COLO668 (cell line): ENCODE data around the gene IL17C.
A peak's percentile ranks its signal among the peaks of the same experiment; 100 is the strongest.

ENCODE experiments used
- DNase-seq: peaks from one replicate; lab custom pipeline; 2025; ENCODE audit not compliant: unreplicated experiment; lab: John Stamatoyannopoulos, UW

IL17C gene

DNA sequence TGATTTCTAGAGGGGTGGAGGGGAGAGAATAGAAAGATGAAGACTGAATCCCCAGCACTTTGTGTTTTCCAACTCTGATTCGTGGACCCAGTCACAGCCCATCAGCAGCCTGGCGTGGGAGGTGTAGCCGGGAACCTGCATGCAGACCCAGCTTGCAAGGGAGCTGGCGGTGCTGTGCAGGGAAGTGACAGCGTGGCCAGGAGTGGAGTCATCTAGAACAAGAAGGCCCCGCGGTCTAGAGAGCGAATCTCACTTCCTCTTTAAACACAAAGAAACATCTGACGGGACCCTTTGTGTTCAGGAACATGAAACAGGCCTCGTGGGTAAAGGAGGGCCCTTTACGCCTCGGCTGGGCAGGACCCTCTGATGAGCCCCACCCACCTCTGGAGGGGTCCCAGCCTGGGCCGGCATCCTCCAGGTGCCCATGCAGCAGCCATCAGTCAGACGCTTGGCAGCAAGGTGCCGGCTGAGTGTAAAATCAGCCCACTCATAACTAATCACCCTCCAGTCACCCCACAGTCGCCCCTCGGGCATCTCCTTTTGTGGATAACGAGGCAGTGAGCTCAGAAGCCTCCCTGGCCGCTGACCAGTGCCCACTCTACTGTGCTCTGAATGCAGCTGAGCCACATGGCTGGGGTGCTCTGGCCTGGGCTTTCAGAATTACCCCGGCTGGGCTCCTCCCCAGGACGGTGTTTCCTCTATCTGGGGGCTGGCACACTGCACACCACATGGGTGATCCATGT is 43.5 kb downstream of the IL17C start:
- no peak for DNase-seq

DNA sequence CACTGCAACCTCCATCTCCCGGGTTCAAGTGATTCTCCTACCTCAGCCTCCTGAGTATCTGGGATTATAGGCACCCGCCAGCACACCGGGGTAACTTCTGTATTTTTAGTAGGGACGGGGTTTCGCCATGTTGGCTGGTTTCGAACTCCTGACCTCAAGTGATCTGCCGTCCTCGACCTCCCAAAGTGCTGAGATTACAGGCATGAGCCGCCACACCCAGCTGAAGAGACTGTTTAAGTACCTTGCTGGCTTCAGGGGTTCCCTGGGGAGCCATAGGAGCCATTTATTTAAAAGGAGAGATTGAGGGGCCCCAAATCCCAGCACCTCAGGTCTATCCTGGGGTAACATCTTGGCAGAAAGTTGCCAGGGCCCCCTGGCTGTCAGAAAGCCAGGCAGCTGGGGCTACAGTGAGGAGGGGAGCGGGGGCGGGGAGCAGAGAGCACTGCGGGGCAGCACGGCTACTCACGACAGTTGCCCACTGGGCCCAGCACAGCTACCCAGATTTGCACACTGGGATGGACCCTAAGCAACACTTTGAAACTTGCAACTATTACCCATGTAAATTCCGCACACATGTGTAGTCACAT is 46.3 kb downstream of the IL17C start:
- DNase-seq: no peak

DNA sequence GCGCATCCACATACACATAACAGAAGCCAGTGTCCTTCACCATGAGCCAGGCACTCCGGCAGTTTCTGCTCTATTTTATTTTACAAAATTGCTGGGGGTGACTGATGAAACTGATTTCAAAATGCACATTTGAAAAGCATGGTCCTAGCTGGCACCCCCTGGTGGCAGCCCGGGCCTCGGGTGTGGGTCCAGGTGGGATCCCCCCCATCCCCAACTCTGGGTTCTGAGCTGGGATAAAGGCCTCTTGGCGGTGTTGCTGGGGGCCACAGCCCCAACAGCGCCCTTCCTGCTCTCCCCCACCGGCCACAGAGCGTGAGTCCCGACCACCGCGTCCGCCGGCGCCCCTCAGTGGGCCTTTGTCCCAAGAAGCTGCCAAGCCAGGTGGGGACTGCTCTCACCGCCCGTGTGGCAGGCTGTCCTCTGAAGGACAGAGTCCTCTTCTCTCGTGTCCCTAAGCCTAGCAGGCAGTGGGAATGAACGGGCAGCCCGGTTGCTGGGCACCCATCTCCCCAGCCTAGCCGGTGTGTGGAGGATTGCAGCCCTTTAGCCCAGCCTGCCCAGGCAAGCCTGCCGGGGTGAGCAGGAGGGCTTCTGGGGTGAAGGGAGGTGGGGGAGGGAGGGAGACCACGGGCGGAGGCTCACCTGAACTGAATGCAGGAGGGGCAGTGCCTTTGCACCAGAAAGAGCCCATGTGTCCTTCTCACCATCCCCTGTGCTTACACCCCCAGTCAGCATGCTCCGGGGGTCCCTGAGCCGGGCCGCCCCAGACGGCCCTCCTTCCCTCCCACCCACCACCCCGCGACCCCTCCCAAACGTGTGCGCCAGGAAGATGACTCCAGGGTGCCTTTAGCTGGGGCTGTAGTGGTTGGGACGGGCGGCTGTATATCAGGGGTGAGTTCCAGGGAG is 47.0 kb downstream of the IL17C start:
- DNase-seq: peak; percentile 42

DNA sequence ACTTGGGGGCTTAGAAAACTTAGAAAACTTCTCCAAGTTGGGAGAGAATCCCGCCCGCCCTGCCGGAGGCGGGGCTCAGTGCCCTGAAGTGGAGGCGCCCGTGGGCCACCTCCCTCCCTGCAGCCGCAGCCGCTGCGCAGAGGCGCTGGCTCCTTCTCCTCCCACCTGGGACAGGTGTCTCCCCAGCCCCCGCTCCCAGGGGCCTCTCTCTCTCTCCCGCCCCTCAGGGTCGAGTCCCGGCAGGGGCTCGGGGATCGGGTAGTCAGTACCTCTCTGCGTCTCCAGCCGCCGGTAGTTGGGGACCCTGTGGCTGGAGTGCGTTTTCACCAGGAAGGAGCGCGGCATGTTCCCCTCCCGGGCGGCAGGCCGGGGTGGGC is 47.7 kb downstream of the IL17C start:
- peak; percentile 83 for DNase-seq

DNA sequence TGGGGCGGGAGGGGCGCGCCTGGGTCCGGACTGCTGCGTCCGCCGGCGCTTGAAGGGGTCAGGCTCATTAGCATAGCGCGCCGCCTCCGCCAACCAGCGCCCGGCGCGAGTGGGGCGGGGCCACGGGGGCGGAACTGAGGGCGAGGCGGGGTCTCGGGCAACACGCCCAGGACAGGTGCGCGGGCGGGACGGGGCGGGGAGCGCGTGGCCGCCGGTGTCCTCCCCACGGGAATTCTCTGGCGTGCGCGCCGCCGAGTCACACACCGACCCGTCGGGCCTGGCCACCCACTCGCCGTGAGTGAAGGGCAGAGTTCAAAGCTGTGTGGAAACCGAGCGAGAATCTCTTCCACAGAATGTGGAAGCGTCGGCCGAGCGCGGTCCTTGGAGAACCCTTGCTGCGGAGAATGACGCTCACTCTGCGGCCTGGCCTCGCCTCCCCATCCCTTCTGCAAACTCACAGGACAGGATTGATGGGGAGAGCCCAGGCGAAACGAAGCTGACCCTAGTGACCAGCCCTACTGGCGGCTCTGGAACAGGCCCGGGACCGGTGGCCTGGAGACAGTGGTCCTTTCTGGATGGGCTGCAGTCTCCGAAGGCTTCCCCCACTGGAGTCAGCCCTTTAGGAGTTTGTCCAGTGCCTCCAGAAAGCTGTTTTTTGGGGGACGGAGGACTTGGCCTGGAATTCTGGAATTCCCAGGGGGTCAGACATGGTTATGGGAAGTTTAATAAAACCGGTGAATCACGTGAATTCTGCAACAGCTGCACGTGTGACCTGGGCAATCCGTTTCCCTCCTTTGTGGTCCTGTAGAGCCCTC is 48.3 kb downstream of the IL17C start, which contains the start of gene SNAI3:
TSS of gene SNAI3 (minus strand) at position 69 of the 815 bp plus-strand sequence. CDS start 101 bp downstream, outside the sequence.
- peak; percentile 95 for DNase-seq

DNA sequence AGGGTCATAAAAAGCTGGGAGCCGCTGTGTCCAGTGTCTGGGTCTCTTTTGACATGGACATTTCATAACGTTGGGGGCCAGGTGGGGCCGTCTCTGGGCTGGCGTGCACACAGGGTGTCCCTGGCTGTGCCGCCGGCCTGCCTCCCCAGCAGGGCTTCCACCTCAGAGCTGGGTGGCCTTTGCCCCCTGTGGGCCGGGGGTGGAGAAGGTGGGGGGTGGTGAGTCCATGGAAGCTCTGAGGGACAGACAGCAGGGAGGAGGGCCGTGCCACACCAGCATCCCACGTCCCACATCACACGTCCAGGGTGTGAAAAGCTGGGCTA is 48.8 kb downstream of the IL17C start:
- DNase-seq: peak; percentile 38

DNA sequence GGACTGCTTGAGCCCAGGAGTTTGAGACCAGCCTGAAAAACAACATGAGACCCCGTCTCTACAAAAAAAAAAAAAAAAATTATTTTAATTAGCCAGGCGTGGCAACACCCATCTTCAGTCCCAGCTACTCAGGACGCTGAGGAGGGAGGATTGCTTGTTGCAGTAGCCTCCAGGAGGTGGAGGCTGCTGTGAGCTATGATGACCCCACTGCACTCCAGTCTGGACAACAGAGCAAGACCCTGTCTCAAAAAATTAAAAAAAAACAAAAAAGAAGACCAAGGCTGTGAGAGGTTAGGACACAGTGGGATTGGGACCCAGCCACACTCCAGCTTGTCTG is 49.3 kb downstream of the IL17C start:
- no peak for DNase-seq

DNA sequence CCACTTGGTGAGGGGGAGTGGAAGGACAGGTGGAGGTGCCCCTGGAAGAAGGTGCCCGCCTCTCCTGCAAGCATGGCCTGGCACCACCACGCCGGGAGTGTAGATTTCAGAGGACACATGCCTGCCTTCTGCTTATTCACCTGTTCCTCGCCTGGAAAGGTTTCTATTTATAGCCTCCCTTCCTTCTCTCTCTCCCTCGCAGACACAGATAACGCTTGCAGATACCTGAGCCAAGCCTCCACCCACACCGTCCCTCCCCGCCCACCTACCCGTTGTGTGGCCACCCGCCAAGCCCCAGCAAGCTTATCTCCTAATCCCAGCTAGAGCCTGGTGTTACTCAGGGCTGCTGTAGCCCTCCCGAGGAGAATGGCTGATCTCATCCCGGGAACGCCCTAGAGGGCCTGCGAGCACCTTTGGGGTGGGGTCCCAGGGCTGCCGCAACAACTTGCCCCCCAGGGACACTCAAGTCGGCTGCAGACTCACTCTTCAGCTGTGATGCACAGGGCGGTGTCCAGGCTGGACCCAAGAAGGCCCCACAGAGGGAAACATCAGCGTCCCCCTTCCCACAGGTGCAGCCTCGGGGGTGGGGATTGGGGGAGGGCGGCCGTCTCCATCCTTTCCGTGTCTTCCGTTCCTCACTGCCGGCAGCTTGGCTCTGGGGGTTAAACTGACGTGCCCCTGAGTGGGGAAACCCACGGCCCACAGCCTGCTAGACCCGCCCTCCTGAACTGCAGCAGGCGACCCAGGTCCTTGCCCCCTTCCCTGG is 49.8 kb downstream of the IL17C start:
- peak; percentile 81 for DNase-seq
